Inflammatory macrophage treated with lipopolysaccharide for 1 hour (primary cell): ENCODE measurements around the gene LENG8.
"Not testable (repeated sequence)": the region's sequence is repeated elsewhere in the genome, so short reads cannot be mapped to it uniquely, and the experiment has no call there.

Experiments
- DNase-seq, 2 donors: peaks; one replicate each; pipeline ENCODE4 v3.0.0-alpha.2; 2020 to 2022

Gene LENG8

GRCh38 chr19:54444737-54445136 lies 4.3 kb upstream of the LENG8 start:
- DNase-seq = no peak

GRCh38 chr19:54446349-54446748 lies 2.6 kb upstream of the LENG8 start:
- not testable (repeated sequence) for DNase-seq

DNA sequence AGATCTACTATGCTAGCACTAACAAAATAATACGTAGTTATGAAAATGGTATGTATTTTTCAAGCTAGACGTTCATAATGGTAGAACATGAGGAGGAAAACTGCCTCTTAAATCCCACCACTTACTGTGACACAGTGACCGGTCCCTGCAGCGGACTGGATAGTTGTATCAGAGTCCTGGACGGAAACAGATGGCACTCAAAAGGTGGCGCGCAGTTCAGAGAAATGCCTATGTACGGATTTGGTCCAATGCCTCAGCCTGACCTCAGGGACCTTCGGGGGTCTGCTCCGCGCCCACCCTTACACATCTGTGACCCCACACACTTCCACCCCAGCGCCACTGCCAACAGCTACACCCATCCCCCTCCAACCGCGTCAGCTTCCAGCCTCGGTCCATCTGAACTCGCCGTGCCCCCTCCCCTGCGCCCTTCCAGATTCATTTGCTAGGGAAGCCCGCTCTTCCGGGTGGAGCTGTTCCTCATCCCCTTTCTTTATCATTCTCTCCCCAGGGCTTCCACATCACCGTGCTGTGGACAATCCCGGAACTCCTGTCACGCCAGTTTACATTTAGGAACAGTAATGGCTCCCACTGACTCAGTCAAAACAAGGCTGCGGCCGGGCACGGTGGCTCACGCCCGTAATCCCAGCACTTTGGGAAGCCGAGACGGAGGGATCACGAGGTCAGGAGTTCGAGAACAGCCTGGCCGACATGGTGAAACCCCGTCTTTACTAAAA lies 792 bp upstream of the LENG8 start:
- DNase-seq = peak; percentile 45 to 51

DNA sequence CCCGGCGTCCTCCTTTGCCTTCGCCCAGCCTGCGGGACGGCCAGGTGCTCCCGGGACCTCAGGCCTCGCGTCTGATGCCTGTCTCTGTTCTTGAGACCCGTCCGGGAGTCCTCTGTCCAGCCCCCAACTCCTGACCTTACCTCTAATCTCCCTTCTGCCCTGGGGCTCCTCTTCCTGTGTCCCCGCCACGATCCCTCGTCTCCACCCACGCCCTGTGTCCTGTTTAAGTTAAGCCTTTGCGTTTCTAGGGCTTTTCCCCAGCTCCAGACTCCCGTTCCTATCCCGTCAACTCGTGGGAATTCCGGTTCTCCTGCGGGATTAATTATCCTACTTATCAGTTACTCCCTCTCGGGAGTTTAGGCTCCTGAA lies 686 bp downstream of the LENG8 start:
- DNase-seq = peak; percentile 42 to 56

DNA sequence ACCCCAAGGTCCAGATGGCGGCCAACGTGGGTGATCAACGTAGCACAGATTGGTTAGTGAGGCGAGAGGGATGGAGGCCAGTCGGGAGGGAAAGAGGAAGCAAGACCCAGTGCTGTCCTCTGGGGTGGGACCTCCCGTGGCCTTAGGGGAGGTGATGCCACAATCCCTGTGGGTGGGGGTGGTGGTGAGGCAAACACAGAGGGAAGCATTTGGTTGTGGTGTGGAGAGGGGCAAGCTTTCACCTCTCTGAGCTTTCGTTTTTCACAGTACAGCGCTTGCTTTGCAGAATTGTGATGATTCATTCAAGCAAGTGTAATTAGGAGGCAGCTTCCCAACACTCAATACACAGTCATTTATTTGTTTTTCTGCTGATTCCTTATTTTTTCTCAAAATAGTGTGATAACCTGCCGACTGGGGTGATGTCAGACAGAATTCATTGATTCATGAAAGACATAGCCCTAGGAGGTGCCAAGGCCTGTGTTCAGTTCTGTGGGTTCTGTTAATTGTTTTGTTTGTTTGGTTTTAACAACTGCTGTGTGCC lies 2.4 kb downstream of the LENG8 start:
- peak; percentile 86 to 93 for DNase-seq

GRCh38 chr19:54451997-54452396 lies 3.0 kb downstream of the LENG8 start:
- no peak for DNase-seq

DNA sequence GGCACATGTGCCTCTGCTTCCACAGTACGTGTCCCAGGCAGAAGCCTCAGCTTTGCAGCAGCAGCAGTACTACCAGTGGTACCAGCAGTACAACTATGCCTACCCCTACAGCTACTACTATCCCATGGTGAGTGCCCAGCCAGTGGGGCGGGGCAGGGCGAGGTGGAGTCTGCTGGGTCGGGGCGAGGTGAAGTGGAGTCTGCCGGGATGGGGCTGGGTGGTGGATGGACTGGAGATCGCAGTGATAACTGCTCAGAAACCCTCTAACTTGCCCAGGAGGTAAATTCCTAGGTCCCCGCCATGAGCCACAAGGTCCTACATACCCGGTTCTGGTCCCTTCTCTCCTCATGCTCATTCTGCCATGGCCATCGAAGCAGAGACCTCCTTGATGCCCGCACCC lies 3.6 kb downstream of the LENG8 start:
- no peak for DNase-seq

DNA sequence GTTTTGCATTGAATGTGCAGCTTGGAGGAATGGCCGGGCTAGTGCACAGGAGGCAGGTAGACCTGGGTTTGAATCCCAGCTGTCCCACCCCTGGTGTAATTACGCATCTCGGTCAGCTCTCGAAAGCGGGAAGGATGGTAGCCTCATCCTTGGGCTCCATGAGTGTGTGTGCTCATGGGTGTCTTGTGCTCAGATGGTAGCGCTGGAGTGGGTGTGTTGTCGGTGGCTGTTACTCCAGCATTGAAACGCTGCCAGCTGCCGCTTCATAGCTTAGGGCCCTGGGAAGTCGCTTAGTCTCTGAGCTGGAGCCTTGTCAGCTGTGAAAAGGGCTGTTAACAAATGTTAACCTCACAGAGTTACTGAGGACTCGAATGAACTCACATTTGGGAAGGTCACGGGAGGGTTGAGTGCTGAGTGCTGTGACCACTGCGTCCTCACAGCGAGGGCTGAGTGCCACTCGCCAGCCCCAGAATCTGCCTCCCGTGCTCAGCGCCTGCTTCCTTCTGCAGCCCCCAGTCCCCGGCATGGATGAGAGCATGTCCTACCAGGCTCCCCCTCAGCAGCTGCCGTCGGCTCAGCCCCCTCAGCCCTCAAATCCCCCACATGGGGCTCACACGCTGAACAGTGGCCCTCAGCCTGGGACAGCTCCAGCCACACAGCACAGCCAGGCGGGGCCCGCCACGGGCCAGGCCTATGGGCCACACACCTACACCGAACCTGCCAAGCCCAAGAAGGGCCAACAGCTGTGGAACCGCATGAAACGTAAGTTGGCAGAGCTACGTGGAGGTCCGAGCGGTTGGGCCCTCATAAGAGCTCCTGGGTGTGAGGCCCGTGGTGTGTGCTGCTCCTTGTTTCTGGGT lies 5.2 kb downstream of the LENG8 start:
- DNase-seq = no peak

GRCh38 chr19:54454781-54455675 lies 6.0 kb downstream of the LENG8 start:
- DNase-seq = no peak

DNA sequence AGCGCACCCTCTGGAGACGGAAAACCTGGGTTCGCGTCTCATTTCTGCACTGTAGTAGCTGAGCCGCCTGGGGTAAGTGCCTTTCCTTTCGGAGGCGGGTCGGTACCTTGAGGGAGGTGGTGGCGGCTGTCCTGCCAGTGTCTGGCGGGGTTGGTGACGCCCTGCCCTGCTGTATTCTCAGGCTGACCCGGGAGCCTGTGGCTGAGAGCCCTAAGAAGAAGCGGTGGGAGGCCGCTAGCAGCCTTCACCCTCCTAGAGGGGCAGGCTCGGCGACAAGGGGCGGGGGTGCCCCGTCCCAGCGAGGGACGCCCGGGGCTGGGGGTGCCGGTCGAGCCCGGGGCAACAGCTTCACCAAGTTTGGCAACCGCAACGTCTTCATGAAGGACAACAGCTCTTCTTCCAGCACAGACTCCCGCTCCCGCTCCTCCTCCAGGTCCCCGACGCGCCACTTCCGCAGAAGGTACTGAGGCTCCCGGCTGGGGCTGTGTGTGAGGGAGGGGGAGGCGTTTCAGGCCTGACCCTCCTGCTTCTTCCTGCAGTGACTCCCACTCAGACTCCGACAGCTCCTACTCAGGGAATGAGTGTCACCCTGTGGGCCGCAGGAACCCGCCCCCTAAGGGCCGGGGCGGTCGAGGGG lies 6.9 kb downstream of the LENG8 start:
- no peak for DNase-seq

GRCh38 chr19:54456423-54457373 lies 7.7 kb downstream of the LENG8 start:
- DNase-seq = no peak

DNA sequence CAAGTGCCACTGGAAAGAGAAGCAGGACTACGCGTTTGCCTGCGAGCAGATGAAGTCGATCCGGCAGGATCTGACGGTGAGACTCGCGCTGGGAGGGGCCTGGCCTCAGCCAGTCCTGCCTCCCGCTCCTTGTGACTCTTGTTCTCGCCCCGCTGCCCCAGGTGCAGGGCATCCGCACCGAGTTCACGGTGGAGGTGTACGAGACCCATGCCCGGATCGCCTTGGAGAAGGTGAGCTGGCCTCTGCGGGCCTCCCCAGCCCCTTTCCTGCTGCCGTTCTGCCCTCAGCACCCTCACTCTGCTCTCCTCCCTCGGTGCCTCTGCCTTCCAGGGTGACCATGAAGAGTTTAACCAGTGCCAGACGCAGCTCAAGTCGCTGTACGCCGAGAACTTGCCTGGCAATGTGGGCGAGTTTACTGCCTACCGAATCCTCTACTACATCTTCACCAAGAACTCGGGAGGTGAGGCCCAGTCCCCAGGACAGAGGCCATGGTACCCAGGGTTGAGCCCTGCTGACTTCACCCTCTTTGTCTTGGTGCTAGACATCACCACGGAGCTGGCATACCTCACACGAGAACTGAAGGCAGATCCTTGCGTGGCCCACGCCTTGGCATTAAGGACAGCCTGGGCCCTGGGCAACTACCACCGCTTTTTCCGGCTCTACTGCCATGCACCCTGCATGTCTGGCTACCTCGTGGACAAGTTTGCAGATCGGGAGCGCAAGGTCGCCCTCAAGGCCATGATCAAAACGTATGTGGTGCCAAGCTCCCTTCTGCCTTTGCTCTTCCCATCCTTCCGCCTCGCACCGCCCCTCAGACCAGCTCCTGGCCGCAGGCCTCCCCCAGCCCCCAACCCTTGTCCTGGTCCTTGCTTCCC lies 9.0 kb downstream of the LENG8 start:
- DNase-seq = no peak

GRCh38 chr19:54458648-54459281 lies 9.8 kb downstream of the LENG8 start:
- no peak for DNase-seq

DNA sequence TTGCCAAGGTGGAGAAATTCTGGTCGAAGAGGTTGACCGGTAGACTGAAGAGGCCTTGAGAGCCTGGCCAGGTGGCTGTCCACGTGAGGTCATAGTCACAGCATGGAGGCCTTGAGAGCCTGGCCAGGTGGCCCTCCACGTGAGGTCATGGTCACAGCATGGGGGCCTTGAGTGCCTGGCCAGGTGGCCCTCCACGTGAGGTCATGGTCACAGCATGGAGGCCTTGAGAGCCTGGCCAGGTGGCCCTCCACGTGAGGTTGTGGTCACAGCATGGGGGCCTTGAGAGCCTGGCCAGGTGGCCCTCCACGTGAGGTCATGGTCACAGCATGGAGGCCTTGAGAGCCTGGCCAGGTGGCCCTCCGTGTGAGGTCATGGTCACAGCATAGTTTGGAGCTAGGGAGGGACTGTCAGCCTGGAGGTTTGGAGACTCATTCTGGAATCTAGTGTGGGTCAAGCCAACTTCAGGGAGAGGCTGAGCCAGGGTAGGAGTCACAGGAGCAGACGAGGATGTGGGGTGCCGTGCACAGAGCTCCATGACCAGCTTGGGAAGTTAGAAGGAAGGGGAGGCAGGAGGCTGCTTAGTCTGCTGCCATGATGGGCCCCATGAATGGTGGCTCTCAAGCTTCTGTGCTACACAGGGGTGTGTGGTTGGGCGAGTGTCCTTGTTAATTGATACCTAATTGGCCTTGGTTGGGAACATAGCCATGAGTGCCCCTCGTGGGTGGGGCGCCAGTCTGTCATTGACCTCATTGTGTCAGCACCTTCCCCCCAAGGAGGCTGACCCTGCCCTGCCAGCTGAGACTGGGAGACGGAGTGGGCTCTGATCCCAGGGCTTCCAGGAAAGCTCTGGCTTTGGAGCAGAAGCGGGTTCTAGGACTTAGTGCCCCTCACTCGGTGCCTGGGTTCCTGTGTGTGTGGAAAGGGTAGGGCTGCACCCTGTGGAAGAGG lies 10.6 kb downstream of the LENG8 start:
- DNase-seq = no peak

- DNase-seq = no peak
These were observed 11.4 kb downstream of the LENG8 start for GRCh38 chr19:54460230-54461005.

DNA sequence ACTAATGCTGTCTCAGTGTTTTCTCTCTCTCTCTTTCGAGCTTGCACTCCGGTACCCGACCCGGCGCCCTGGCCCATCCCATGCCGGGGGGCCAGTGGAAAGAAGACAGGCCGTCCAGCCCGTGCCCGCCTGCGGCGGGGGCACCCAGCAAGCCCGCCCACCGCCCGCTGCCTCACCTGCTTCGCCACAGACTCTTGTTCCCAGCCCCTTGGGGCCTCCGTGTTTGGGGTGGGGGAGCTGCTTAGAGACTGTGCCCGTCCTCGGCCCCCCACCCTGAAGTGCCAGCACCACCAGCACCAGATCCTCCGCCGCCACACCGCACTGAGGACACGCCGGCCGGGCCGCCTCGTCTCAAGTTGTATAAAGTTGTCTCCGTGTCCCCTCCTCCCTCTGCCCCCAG lies 12.2 kb downstream of the LENG8 start:
- no peak for DNase-seq

DNA sequence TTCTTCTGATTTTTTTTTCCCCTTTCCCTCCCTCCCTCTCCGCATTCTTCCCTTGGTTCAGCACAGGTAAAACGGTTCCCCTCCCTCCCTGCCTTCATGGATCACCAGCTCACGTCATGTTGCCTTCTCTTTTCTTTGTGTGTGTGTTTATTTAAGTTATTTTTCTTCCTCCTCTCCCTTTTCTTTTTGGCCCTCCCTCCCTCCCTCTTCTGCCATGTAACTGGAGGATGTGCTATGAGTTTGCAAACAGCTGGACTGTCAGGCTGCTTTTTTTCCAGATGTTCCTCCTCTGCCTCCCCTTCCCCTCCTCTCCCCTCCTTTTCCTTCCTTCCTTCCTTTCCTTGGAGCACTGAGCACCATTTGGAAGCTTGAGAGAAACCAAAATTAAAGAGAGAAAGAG lies 12.6 kb downstream of the LENG8 start:
- no peak for DNase-seq
